Cardiac fibroblast (primary cell): ENCODE measurements around the gene CACFD1.

Source experiments
- DNase-seq, 2 donors: peaks; one replicate each; pipeline versions ENCODE4 v3.0.0 to v3.0.0-alpha.2; 2010; ENCODE audit warnings: low read depth in 2 of 2
- H3K4me3 ChIP-seq, 2 donors: replicated peaks in 1 of 2; 1 replicate in 1 of 2; 2 replicates in 1 of 2; pipeline ENCODE4 v1.5.1; 2011; ENCODE audit warnings: low read depth in 2 of 2, low read length in 2 of 2, mild to moderate bottlenecking in 2 of 2, moderate library complexity in 1 of 2
- CTCF ChIP-seq: IDR thresholded peaks from one replicate; pipeline ENCODE4 v1.5.1; 2011; ENCODE audit warnings: low read depth, mild to moderate bottlenecking, low read length, inconsistent platforms

Gene CACFD1

GRCh38 chr9:133473743-133474142 is 14.0 kb downstream of the CACFD1 start:
- H3K4me3 ChIP-seq = no peak overlapping the region
- no peak for TF ChIP-seq CTCF
- DNase-seq = no peak

- TF ChIP-seq CTCF = no peak
- H3K4me3 ChIP-seq = no peak overlapping the region
- no peak for DNase-seq
Measured at GRCh38 chr9:133474215-133474614, 14.4 kb downstream of the CACFD1 start.

- TF ChIP-seq CTCF = no peak
- DNase-seq = no peak
Measured at GRCh38 chr9:133474853-133475252, 15.1 kb downstream of the CACFD1 start.

GRCh38 chr9:133475292-133476012 is 15.7 kb downstream of the CACFD1 start:
- H3K4me3 ChIP-seq = no peak overlapping the region
- DNase-seq = no peak
- TF ChIP-seq CTCF = no peak

More at GRCh38 chr9:133474853-133475252, 15.1 kb downstream of the CACFD1 start:
- no peak overlapping the region for H3K4me3 ChIP-seq

GRCh38 chr9:133476036-133476931 is 16.5 kb downstream of the CACFD1 start:
- H3K4me3 ChIP-seq = peak overlapping the region in 1 of 2 donors; percentile 26
- TF ChIP-seq CTCF = no peak
- peak; percentile 55 to 67 for DNase-seq

- peak overlapping the region in 1 of 2 donors; percentile 26 for H3K4me3 ChIP-seq
- no peak for DNase-seq
Measured at GRCh38 chr9:133476941-133477340, 17.2 kb downstream of the CACFD1 start.

More at GRCh38 chr9:133476941-133477340, 17.2 kb downstream of the CACFD1 start:
- no peak for TF ChIP-seq CTCF
